Stimulated activated CD8-positive, alpha-beta memory T cell treated with anti-CD3 and anti-CD28 coated beads, Interleukin-4, amount 100 ng/mL, for 1 hour (primary cell): ENCODE data around the gene COL20A1.
"Not testable (repeated sequence)": the region's sequence is repeated elsewhere in the genome, so short reads cannot be mapped to it uniquely, and the experiment has no call there.

Source experiments
- DNase-seq, 2 donors: peaks; one replicate each; pipeline ENCODE4 v3.0.0-alpha.2; 2020; ENCODE audit warnings: low read depth in 2 of 2, low spot score in 1 of 2

The COL20A1 gene

DNA sequence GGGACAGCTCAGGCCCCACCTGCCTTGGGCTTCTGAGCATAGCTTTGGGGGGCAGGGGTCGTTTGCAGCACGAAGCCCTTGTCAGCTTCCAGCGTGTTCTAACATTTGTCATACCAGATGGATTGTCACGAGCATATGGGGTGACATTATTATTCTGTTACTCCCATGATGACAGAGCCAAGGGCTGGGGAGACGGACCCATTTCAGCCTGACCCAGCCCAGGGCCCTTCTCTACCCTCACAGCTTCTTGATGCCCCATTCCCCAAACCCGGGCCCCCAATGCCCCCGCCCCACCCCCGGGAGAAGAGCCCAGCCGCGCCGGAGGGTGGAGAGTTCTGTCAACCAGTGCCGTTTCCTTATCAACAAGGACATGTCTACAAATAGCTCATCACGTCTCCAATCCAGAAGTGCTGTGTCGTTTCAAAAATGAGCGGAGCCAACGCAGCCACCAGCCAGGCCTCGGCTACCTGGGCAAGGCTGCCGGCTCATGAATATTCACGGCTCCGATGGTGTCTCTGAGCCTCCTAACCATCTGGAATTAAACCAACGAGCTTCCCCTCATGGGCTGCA lies 77.7 kb downstream of the COL20A1 start:
- DNase-seq, result no peak

DNA sequence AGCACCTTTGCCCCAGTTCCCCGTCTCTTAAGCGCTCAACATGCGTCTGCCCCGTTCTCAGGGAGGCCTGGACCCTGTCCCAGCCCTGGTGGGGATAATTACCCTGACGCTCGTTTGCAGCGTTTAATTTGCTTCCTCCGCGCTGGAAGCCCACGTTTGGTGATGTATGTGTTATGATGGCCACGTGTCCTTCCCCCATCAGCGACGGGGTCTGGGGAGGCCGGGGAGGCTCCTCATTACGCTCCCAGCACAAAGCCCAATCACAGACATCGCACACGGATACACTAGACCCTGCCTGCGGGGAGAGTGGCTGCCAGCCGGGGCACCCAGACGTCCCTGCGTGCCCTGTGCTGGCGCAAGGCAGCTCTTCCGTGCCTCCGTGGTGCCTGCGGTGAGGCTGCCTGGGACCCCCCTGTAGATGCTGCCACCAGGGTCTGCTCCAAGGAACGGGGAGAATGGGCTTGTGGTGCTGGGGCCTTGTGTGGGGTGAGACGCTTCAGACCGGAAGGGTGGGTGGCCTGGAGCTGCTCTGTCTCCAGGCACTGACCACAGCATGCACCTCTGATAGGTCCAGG lies 78.4 kb downstream of the COL20A1 start:
- DNase-seq, result no peak

DNA sequence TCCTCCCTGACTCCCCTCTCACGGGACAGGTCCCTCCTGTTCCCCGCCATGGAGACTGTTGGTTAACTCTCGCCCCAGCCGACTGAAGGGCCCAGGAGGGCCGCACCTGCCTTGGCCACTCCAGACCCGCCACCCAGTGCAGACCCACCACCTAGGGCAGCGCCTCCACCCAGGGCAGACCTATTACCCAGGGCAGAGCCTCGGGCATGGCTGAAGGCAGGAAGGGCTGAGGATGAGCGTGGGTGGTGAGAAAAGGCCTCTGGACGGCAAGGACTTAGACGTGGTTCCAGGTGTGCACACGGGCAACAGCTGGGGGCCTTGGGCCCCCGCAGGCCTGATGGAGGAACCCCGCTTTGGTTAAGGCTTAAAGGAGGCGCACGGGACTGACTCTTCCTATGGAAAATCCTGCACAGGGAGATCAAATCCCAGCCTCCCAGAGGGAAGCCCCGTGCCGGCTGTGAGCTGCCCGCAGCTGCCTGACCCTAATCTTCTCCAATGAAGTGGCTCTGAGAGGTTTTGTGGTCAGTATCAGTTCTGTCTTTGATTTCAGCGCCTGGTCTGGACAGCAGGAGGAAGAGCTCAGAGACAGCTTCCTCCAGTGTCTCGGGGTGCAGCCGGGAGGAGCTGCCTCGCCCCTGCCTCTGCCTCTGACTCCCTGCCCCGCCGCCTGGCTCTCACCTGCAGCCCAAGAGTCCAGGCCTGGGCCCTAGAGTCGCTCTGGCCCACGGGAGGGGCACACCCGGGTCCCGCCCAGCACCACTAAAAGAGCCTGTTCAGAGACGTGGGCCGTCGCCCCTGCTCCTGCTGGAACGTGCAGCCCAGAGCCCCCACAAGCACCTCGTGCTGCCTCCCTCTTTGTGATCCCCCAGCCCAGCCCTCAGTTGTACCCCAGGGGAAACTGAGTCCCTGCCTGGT lies 80.2 kb downstream of the COL20A1 start:
- DNase-seq, result no peak

DNA sequence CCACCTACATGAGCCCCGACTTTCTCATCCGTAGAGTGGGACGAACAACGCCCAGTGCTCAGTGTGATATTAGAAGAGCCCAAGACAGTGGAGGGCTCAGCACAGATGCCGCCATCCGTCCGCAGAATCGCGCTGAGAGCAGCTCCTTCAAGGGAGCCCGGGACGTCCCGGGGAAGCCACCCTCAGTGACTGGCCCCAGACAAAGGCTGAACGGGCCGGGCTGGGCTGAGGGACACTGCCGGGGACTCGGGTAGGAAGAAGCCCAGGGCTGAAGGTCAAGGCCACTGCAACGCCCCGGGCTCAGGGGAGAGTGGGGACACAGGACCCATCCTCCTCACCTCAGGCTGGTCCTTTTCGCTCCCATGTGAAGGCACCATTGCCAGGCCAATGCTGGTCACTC lies 81.0 kb downstream of the COL20A1 start:
- DNase-seq, result no peak

DNA sequence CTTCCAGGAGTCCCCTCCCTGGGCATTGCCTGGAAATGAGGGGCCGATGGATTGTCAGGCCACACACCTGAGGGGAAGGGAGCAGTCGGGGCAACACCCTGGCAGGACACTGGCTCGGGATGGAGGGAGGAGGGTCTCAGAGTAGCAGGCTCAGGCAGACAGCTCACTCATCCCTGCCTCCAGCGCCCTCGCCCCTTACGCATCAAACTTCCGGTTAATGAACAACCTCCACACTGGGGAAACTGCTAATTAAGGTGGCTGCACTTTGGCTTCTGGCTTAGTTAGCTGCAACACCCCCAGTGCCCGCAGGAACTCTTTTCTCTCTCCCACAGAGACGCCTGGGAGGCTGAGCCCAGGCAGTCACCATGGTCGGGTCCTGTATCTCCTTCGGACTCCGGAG lies 81.5 kb downstream of the COL20A1 start:
- DNase-seq, result no peak

DNA sequence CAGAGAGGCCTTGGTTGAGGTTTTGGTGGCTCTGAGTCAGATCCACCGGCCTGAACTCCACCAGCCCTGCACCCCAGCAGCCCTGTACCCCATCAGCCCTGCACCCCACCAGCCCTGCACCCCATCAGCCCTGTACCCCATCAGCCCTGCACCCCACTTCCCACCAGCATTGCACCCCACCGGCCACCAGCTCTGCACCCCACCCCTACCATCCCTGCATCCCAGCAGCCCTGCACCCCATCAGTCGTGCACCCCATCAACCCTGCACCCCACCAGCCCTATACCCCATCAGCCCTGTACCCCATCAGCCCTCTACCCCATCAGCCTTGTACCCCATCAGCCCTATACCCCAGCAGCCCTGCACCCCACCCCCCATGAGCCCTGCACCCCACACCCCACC lies 82.5 kb downstream of the COL20A1 start:
- no peak for DNase-seq

- DNase-seq, result no peak
Measured at GRCh38 chr20:63376283-63377250, 83.6 kb downstream of the COL20A1 start.

- DNase-seq, result no peak
Measured at GRCh38 chr20:63377256-63377941, 84.4 kb downstream of the COL20A1 start.

- DNase-seq, result no peak
Measured at GRCh38 chr20:63377951-63378381, 85.0 kb downstream of the COL20A1 start.

DNA sequence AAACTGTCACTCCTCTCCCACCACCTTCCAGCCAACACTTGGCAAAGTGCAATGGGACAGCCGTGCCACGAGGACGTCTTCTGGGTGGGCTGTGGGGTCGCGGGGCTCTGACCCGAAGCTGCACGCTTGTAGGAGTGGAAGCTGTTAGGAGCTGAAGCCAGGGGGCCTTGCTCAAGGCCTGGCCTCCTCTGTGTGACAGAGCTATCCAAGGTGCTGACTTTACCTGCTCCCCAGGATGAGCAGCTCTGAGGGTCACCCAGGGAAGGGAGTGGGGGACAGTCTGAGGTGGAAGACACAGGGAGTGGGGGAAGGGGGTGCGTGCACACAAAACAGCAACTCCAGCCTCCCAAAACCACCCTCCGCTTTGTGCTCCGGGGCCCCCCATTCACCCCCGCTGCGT lies 85.6 kb downstream of the COL20A1 start:
- DNase-seq, result no peak

DNA sequence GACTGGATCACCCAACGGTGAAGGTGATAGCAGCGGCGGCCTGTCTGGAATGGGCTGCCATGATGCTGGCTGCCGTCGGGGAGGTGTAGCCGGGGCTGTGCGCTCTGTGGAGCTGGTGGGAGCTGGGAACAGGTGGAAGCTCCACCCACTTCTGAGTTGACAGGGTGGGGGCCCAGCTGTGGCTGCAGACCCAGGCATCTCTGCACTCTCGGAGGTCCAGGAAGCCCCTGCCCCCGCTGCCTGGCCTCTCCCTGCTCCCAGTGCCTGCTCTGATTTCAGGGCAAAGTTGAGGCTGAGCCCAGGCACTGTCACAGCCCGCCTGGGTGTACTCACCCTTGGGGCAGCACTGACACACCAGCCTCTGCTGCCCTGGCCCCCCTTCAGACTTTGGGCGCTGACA lies 86.3 kb downstream of the COL20A1 start:
- no peak for DNase-seq

GRCh38 chr20:63379872-63380271 lies 86.9 kb downstream of the COL20A1 start:
- DNase-seq, result not testable (repeated sequence)

- DNase-seq, result no peak
Measured at GRCh38 chr20:63380346-63380870, 87.4 kb downstream of the COL20A1 start.

- no peak for DNase-seq
Measured at GRCh38 chr20:63381781-63382431, 88.9 kb downstream of the COL20A1 start.

DNA sequence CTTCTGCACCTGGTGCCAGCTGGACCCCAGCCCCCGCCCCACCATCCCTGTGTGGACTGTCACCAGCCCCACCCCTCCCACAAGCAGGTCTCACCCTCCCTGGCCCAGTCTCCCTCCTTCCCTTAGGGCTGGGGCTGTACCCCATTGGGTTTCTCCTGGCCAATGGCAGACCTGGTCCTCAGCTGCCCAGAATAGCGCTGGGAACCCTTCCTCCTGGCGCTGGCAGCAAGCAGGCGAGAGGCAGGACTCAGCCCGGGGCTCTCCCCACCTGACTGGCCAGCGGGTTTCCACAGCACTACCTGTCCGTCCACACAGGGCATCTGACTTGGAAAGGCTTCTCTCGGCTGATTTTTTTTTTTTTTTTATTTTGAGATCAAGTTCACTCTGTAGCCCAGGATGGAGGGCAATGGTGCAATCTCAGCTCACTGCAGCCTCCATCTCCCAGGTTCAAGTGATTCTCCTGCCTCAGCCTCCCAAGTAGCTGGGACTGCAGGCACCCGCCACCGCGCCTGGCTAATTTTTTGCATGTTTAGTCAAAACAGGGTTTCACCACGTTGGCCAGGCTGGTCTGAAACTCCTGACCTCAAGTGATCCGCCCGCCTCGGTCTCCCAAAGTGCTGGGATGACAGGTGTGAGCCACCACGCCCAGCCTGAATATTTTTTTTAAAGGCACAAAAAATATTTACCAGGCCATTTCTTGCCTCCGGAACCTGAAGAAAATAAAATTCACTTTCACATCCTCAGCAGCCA lies 89.7 kb downstream of the COL20A1 start:
- no peak for DNase-seq

- no peak for DNase-seq
Measured at GRCh38 chr20:63383556-63383955, 90.6 kb downstream of the COL20A1 start.

- no peak for DNase-seq
Measured at GRCh38 chr20:63384336-63384735, 91.3 kb downstream of the COL20A1 start.
